ENCODE data around the gene EYA3.

Gene EYA3

GRCh38 chr1:27940870-27941560 is 147.4 kb downstream of the EYA3 start:
- DNase-seq (ENCODE audit: low read depth in 2 of 2) = no peak

DNA sequence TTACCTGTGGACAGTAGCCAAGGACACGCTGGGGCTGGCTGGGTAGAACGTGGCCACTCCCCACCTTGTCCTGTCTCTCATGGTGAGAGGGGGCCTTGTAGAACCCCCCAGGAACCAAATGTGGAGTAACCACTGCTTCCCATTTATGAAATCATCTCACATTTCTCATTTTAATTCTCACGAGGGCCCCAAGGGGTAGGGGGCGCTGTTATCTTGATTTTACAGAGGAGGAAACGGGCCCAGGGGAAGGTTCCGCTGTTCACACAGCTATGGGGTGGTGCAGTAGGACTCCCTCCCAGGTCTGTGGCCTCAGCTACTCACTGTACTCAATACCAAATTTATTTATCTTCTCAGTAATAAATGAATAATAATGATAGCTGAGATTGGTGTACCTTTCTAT is 148.1 kb downstream of the EYA3 start:
- DNase-seq (ENCODE audit: low read depth in 2 of 2) = peak; percentile 18 to 54

DNA sequence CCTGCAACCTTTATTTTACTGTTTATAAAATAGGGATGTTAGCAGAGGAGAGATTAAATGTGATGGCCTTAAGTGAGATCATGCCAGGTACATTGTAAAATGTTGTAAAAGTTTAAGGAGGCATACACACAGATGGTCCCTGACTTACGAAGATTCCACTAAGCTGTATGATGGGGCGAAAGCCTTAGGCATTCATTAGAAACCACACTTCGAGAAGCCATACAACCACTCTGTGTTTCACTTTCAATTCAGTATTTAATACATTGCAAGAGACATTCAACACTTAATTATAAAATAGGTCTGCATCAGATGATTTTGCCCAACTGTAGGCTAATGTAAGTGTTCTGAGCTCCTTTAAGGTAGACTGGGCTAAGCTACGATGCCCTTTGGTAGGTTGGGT is 149.9 kb downstream of the EYA3 start:
- no peak for DNase-seq (ENCODE audit: low read depth in 2 of 2)

DNA sequence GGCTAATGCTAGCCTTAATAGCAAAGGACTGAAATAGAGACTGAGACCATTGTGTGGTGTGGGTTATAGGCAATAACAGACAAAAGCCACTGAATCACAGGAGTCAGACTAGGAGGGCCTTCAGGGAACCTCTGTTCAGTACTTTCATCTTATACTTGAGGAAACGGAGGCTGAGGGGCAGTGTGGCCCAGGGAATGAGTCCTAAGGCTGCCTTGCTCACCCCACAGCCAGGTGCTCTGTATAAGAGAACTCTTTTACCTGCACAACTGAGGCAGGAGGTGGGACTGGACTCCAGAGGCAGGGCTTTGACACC is 150.9 kb downstream of the EYA3 start:
- DNase-seq (ENCODE audit: low read depth in 2 of 2) = no peak

- DNase-seq (ENCODE audit: low read depth in 2 of 2) = no peak
Measured at GRCh38 chr1:27936370-27936769, 152.0 kb downstream of the EYA3 start.

DNA sequence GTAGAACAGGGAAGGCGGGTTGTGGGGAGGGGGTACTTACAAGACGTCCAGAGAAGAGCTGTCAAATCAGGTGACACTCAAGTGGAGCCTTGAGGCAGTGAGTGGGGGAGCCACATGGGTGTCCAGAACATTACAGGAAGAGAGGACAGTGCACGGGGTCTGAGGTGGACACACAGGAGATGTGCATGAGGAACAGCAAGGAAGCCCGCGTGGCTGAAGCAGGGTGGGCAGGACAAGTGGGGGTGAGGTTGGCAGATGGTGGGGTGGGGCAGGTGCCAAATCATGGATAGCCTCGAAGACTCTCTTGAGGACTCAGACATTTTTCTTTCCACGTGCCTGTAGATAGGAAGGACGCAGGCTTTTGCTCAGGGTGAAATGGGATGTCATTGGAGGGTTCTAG is 152.7 kb downstream of the EYA3 start:
- DNase-seq (ENCODE audit: low read depth in 2 of 2) = no peak

DNA sequence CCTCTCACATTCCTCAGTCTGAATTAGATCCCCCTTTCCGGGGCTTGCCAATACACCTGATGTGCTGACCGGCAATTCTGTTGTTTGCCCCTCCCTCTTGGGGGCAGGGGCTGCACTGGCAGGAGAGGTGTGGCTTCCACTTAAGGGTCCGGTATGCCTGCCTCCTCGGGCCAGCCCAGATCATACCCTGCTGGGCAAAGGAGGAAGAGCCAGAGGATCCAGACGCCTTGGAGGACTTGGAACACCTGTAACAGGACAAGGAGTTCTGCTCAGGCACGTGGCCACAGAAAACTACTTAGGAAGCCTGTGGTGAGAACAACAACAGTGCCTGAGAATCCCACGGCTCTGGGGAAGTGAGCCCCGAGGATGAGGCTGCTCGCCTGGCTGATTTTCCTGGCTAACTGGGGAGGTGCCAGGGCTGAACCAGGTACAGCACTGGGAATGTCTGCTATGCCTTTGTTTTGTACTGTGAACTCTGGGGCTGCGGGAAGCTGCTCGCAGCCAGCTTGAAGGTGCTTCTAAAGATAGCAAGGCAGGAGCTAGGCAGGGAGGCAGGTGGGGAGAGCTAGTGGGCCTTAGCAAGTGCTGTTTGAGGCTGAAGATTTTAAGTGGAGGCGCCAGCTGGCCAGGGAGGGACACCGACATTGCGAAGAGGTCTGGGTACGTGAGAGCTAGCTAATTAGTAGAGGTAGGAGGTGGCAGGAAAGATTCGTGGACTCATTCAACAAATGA is 153.4 kb downstream of the EYA3 start, which contains the start of gene SMPDL3B:
TSS of gene SMPDL3B (plus strand) at position 183 of the 732 bp plus-strand sequence. CDS start at position 367, 184 bp downstream.
- no peak for DNase-seq (ENCODE audit: low read depth in 2 of 2)

DNA sequence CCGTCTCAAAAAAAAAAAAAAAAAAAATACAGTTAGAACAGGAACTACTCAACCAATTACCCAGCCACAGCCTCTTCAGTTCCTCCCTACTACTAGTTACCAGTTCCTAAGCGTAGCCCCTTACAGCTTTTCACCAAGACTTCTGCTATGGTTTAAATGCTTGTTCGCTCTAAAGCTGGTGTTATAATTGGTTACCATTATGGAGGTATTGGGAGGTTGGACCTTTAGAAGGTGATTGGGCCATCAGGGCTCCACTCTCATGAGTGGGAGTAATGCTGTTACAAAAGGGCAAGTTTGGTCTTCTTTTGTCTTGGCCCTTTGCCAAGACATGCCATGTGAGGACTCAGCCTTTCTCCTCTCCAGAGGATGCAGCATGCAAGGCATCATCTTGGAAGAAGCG is 156.7 kb downstream of the EYA3 start:
- no peak for DNase-seq (ENCODE audit: low read depth in 2 of 2)

- no peak for DNase-seq (ENCODE audit: low read depth in 2 of 2)
Measured at GRCh38 chr1:27931184-27931583, 157.2 kb downstream of the EYA3 start.

DNA sequence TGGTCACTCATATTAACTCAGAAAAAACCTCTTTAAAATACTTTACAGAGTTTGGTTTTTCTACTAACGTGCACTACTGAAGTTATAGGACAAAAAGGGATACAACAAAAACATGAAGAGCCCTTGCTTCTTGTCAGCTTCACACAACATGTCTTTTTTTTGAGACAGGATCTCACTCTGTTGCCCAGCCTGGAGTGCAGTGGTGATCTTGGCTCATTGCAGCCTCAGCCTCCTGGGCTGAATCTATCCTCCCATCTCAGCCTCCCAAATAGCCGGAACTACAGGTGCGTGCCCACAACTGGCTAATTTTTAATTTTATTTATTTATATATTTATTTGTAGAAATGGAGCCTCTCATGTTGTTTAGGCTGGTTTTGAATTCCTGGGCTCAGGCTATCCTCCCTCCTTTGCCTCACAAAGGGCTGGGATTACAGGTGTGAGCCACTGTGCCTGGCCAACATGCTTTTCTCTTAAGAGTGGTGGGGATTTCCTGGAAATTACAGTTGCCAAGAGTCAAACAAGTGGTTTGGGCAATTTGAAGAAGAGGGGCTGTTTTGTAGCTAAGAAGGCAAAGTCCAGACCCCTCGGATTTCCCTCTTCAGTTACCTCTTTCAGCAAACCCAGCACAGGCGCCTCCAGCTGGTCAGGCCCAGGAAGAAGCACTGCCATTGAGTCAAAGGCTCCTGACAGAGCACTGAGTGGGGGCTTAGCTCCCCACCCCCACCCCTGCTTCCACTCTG is 160.0 kb downstream of the EYA3 start:
- DNase-seq (ENCODE audit: low read depth in 2 of 2) = no peak

GRCh38 chr1:27922272-27922671 is 166.1 kb downstream of the EYA3 start:
- DNase-seq (ENCODE audit: low read depth in 2 of 2) = no peak
